GM12891 (cell line): Measurements from ENCODE around the gene MED29.

Experiments used
- PAX5 ChIP-seq: IDR thresholded peaks from 2 replicates; pipeline ENCODE4 v1.6.1; 2011; ENCODE audit warnings: low read length, moderate library complexity, mild to moderate bottlenecking; ENCODE audit not compliant: insufficient read depth, severe bottlenecking
- POLR2A ChIP-seq: IDR thresholded peaks from 2 replicates; pipeline ENCODE4 v1.6.1; 2011; ENCODE audit warnings: low read depth, low read length, control low read depth
- POLR2AphosphoS5 ChIP-seq: IDR thresholded peaks from 2 replicates; pipeline ENCODE4 v1.6.1; 2011; ENCODE audit warnings: low read depth, low read length, control low read depth
- POU2F2 ChIP-seq: IDR thresholded peaks from 2 replicates; pipeline ENCODE4 v1.6.1; 2011; ENCODE audit warnings: low read depth, mild to moderate bottlenecking, control low read depth, low read length, moderate library complexity
- SPI1 ChIP-seq: IDR thresholded peaks from 2 replicates; pipeline ENCODE4 v1.6.1; 2011; ENCODE audit warnings: low read depth, low read length, control low read depth
- TAF1 ChIP-seq: IDR thresholded peaks from 2 replicates; pipeline ENCODE4 v1.6.1; 2011; ENCODE audit warnings: low read depth, low read length, control low read depth

DNA sequence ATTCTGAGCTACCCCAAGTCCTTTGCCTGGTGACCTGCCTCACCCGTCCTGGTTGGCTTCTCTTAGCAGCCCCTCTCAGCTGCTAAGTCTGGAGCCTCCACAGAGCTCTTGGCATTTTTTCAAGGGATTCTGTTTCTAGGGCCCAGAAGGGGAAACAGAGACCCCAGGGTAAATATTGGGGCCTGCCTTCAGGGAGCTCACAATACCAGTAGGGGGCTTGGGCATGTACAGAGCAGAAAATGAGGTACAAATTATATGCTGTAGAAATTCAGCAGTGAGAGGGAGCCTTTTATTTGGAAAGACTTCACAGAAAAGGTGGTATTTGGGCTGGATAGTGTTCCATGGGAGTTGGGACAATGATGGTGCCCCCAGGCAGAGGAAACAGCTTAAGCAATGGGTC is 45.2 kb upstream of the MED29 start:
- TF ChIP-seq POLR2A: no peak
- no peak for TF ChIP-seq SPI1
- TF ChIP-seq POLR2AphosphoS5: no peak
- TF ChIP-seq PAX5: no peak
- TF ChIP-seq TAF1: no peak
- no peak for TF ChIP-seq POU2F2
